ENCODE data around the gene ALS2. TPM values are rescaled to one million over a fixed set of nuclear protein-coding genes. Genes with fewer than 3 reads are reported as not detected.
"Not testable (repeated sequence)": the region's sequence is repeated elsewhere in the genome, so short reads cannot be mapped to it uniquely, and the experiment has no call there.

Gene ALS2
- total RNA-seq: 11.7 and 12.7 TPM in 2 replicates

- Mint-ChIP-seq H3K36me3 (ENCODE audit: low read depth) (no peaks in the 10 kb centered on the region), H3K27me3 (ENCODE audit: insufficient read depth) (peaks cover 23% of the 10 kb centered on the region), H3K4me1 (ENCODE audit: low read depth) (peaks cover 31% of the 10 kb centered on the region), H3K9me3 (no peaks in the 10 kb centered on the region), H3K4me3 (peak within 1 kb of the TSS; percentile 95), H3K27ac (peak within 1 kb of the TSS; percentile 92)
- intact Hi-C loops (cut with micrococcal nuclease): loop anchor here (1.0 to 5.0 kb wide), 14 partner anchors 139 to 1930 kb away; partner anchors contain the start of genes BMPR2, C2orf69, CARF and CASP10
- DNase-seq (ENCODE audit: low spot score): peak; percentile 92
Measured at GRCh38 chr2:201780674-201781493, at the start of gene ALS2. ALS2 (minus strand) TSS chr2:201780933; CDS start chr2:201768885, 12,048 bp downstream.

GRCh38 chr2:201828220-201828619 lies 47.5 kb upstream of the ALS2 start:
- Mint-ChIP-seq H3K9me3 (no peaks in the 10 kb centered on the region), H3K4me3 (no peak overlapping the region), H3K4me1 (ENCODE audit: low read depth) (no peaks in the 10 kb centered on the region), H3K36me3 (ENCODE audit: low read depth) (no peaks in the 10 kb centered on the region), H3K27ac (no peak overlapping the region), H3K27me3 (ENCODE audit: insufficient read depth) (peaks cover 3% of the 10 kb centered on the region)
- no peak for DNase-seq (ENCODE audit: low spot score)
- intact Hi-C loops (cut with micrococcal nuclease): no loop called here

GRCh38 chr2:201827621-201828020 lies 46.9 kb upstream of the ALS2 start:
- no peak for DNase-seq (ENCODE audit: low spot score)
- Mint-ChIP-seq H3K27ac (no peak overlapping the region), H3K4me1 (ENCODE audit: low read depth) (no peaks in the 10 kb centered on the region), H3K4me3 (no peak overlapping the region), H3K9me3 (no peaks in the 10 kb centered on the region), H3K27me3 (ENCODE audit: insufficient read depth) (peaks cover 3% of the 10 kb centered on the region), H3K36me3 (ENCODE audit: low read depth) (no peaks in the 10 kb centered on the region)
- intact Hi-C loops (cut with micrococcal nuclease): no loop called here

- Mint-ChIP-seq H3K36me3 (ENCODE audit: low read depth) (no peaks in the 10 kb centered on the region), H3K9me3 (no peaks in the 10 kb centered on the region), H3K4me1 (ENCODE audit: low read depth) (no peaks in the 10 kb centered on the region), H3K27ac (no peak overlapping the region), H3K27me3 (ENCODE audit: insufficient read depth) (no peaks in the 10 kb centered on the region), H3K4me3 (no peak overlapping the region)
- DNase-seq (ENCODE audit: low spot score): no peak
- intact Hi-C loops (cut with micrococcal nuclease): no loop called here
Measured at GRCh38 chr2:201824212-201824611, 43.5 kb upstream of the ALS2 start.

GRCh38 chr2:201821080-201821479 lies 40.3 kb upstream of the ALS2 start:
- H3K9me3 Mint-ChIP-seq: no peaks in the 10 kb centered on the region
- H3K4me3 Mint-ChIP-seq: no peak overlapping the region
- H3K27ac Mint-ChIP-seq: no peak overlapping the region
- intact Hi-C loops (cut with micrococcal nuclease): no loop called here
- peaks cover 2% of the 10 kb centered on the region for H3K27me3 Mint-ChIP-seq (ENCODE audit: insufficient read depth)
- H3K4me1 Mint-ChIP-seq (ENCODE audit: low read depth): no peaks in the 10 kb centered on the region
- no peak for DNase-seq (ENCODE audit: low spot score)
- H3K36me3 Mint-ChIP-seq (ENCODE audit: low read depth): no peaks in the 10 kb centered on the region

- DNase-seq (ENCODE audit: low spot score): no peak
- Mint-ChIP-seq H3K4me1 (ENCODE audit: low read depth) (no peaks in the 10 kb centered on the region), H3K27me3 (ENCODE audit: insufficient read depth) (peaks cover 3% of the 10 kb centered on the region), H3K4me3 (no peak overlapping the region), H3K9me3 (no peaks in the 10 kb centered on the region), H3K36me3 (ENCODE audit: low read depth) (no peaks in the 10 kb centered on the region), H3K27ac (no peak overlapping the region)
- intact Hi-C loops (cut with micrococcal nuclease): no loop called here
Measured at GRCh38 chr2:201820383-201821007, 39.8 kb upstream of the ALS2 start.

- no peak for DNase-seq (ENCODE audit: low spot score)
- no peaks in the 10 kb centered on the region for H3K9me3 Mint-ChIP-seq
- no peak overlapping the region for H3K4me3 Mint-ChIP-seq
- no peaks in the 10 kb centered on the region for H3K36me3 Mint-ChIP-seq (ENCODE audit: low read depth)
- no peaks in the 10 kb centered on the region for H3K4me1 Mint-ChIP-seq (ENCODE audit: low read depth)
- H3K27me3 Mint-ChIP-seq (ENCODE audit: insufficient read depth): peaks cover 14% of the 10 kb centered on the region
- intact Hi-C loops (cut with micrococcal nuclease): no loop called here
- H3K27ac Mint-ChIP-seq: no peak overlapping the region
Measured at GRCh38 chr2:201816657-201817575, 36.2 kb upstream of the ALS2 start.

GRCh38 chr2:201813996-201814760 lies 33.4 kb upstream of the ALS2 start:
- intact Hi-C loops (cut with micrococcal nuclease): no loop called here
- Mint-ChIP-seq H3K4me3 (no peak overlapping the region), H3K27me3 (ENCODE audit: insufficient read depth) (peaks cover 19% of the 10 kb centered on the region), H3K36me3 (ENCODE audit: low read depth) (no peaks in the 10 kb centered on the region), H3K9me3 (no peaks in the 10 kb centered on the region), H3K27ac (no peak overlapping the region), H3K4me1 (ENCODE audit: low read depth) (no peaks in the 10 kb centered on the region)
- DNase-seq (ENCODE audit: low spot score): no peak

GRCh38 chr2:201810604-201811003 lies 29.9 kb upstream of the ALS2 start:
- H3K27ac Mint-ChIP-seq; H3K36me3 Mint-ChIP-seq (ENCODE audit: low read depth); DNase-seq (ENCODE audit: low spot score); intact Hi-C loops (cut with micrococcal nuclease); H3K4me1 Mint-ChIP-seq (ENCODE audit: low read depth); H3K4me3 Mint-ChIP-seq; H3K9me3 Mint-ChIP-seq: not testable (repeated sequence)
- H3K27me3 Mint-ChIP-seq (ENCODE audit: insufficient read depth): peaks cover 20% of the 10 kb centered on the region

GRCh38 chr2:201809633-201810032 lies 28.9 kb upstream of the ALS2 start:
- peaks cover 20% of the 10 kb centered on the region for H3K27me3 Mint-ChIP-seq (ENCODE audit: insufficient read depth)
- H3K4me3 Mint-ChIP-seq: no peak overlapping the region
- no peak for DNase-seq (ENCODE audit: low spot score)
- H3K9me3 Mint-ChIP-seq: no peaks in the 10 kb centered on the region
- no peaks in the 10 kb centered on the region for H3K36me3 Mint-ChIP-seq (ENCODE audit: low read depth)
- intact Hi-C loops (cut with micrococcal nuclease): no loop called here
- no peak overlapping the region for H3K27ac Mint-ChIP-seq
- H3K4me1 Mint-ChIP-seq (ENCODE audit: low read depth): no peaks in the 10 kb centered on the region

GRCh38 chr2:201808027-201808426 lies 27.3 kb upstream of the ALS2 start:
- Mint-ChIP-seq H3K4me1 (ENCODE audit: low read depth) (no peaks in the 10 kb centered on the region), H3K4me3 (no peak overlapping the region), H3K9me3 (no peaks in the 10 kb centered on the region), H3K27ac (no peak overlapping the region), H3K36me3 (ENCODE audit: low read depth) (no peaks in the 10 kb centered on the region), H3K27me3 (ENCODE audit: insufficient read depth) (peaks cover 17% of the 10 kb centered on the region)
- intact Hi-C loops (cut with micrococcal nuclease): no loop called here
- no peak for DNase-seq (ENCODE audit: low spot score)

GRCh38 chr2:201807452-201807999 lies 26.8 kb upstream of the ALS2 start:
- H3K36me3 Mint-ChIP-seq (ENCODE audit: low read depth): no peaks in the 10 kb centered on the region
- peaks cover 17% of the 10 kb centered on the region for H3K27me3 Mint-ChIP-seq (ENCODE audit: insufficient read depth)
- no peak for DNase-seq (ENCODE audit: low spot score)
- H3K27ac Mint-ChIP-seq: no peak overlapping the region
- H3K9me3 Mint-ChIP-seq: no peaks in the 10 kb centered on the region
- no peaks in the 10 kb centered on the region for H3K4me1 Mint-ChIP-seq (ENCODE audit: low read depth)
- intact Hi-C loops (cut with micrococcal nuclease): no loop called here
- H3K4me3 Mint-ChIP-seq: no peak overlapping the region

Measured in activated T-helper 1 cell treated with anti-CD3 and anti-CD28 coated beads, Interleukin-12 subunit alpha, Interleukin-12 subunit beta, Interleukin-2, Interleukin-4 antibody, amounts not matched to agents 30 ng/mL and 10 ng/mL and 1 ng/mL, durations not matched to agents 14 hours and 24 hours and 36 hours (primary cell).